ENCODE data around the gene NPIPB2.

GRCh38 chr16:11896486-11897176 lies 45.2 kb downstream of the NPIPB2 start:
- TF ChIP-seq CTCF (IDR thresholded peaks at IDR 0.05) = no peak
- TF ChIP-seq POLR2A (IDR thresholded peaks at IDR 0.05) = no peak
